D341Med (cell line): Measurements from ENCODE around the gene COP1.
"Not testable (repeated sequence)": the region's sequence is repeated elsewhere in the genome, so short reads cannot be mapped to it uniquely, and the experiment has no call there.

Source experiments
- DNase-seq: peaks from one replicate; pipeline ENCODE4 v3.0.0; 2012; ENCODE audit warnings: low spot score

The COP1 gene

GRCh38 chr1:176033474-176033873 is 173.6 kb downstream of the COP1 start:
- no peak for DNase-seq

- no peak for DNase-seq
These were observed 174.9 kb downstream of the COP1 start for GRCh38 chr1:176032040-176032645.

- DNase-seq, result no peak
These were observed 177.5 kb downstream of the COP1 start for GRCh38 chr1:176029609-176030008.

GRCh38 chr1:176029155-176029554 is 177.9 kb downstream of the COP1 start:
- DNase-seq, result no peak

GRCh38 chr1:176027934-176028333 is 179.2 kb downstream of the COP1 start:
- not testable (repeated sequence) for DNase-seq

- DNase-seq, result no peak
These were observed 184.5 kb downstream of the COP1 start for GRCh38 chr1:176022574-176022973.

- no peak for DNase-seq
These were observed 189.4 kb downstream of the COP1 start for GRCh38 chr1:176017722-176018121.

- no peak for DNase-seq
These were observed 197.1 kb downstream of the COP1 start for GRCh38 chr1:176009951-176010350.

- DNase-seq, result not testable (repeated sequence)
These were observed 199.2 kb downstream of the COP1 start for GRCh38 chr1:176007756-176008389.

- DNase-seq, result not testable (repeated sequence)
These were observed 212.4 kb downstream of the COP1 start for GRCh38 chr1:175994660-175995059.

- DNase-seq, result not testable (repeated sequence)
These were observed 214.3 kb downstream of the COP1 start for GRCh38 chr1:175992825-175993224.

GRCh38 chr1:175992202-175992601 is 214.9 kb downstream of the COP1 start:
- not testable (repeated sequence) for DNase-seq

GRCh38 chr1:175984813-175985212 is 222.3 kb downstream of the COP1 start:
- DNase-seq, result no peak

- DNase-seq, result no peak
These were observed 222.9 kb downstream of the COP1 start for GRCh38 chr1:175984057-175984812.

- not testable (repeated sequence) for DNase-seq
These were observed 223.7 kb downstream of the COP1 start for GRCh38 chr1:175983363-175983762.

GRCh38 chr1:175981128-175981527 is 226.0 kb downstream of the COP1 start:
- no peak for DNase-seq

GRCh38 chr1:175978926-175979325 is 228.2 kb downstream of the COP1 start:
- DNase-seq, result no peak

- no peak for DNase-seq
These were observed 228.6 kb downstream of the COP1 start for GRCh38 chr1:175978476-175978875.

- DNase-seq, result no peak
These were observed 230.0 kb downstream of the COP1 start for GRCh38 chr1:175976865-175977642.

GRCh38 chr1:175969231-175969630 is 237.9 kb downstream of the COP1 start:
- no peak for DNase-seq

- no peak for DNase-seq
These were observed 238.5 kb downstream of the COP1 start for GRCh38 chr1:175968486-175969172.

GRCh38 chr1:175963740-175964139 is 243.3 kb downstream of the COP1 start:
- DNase-seq, result no peak
